K562 (cell line): ENCODE measurements around the gene ALKBH3. TPM values are rescaled to one million over a fixed set of nuclear protein-coding genes. Genes with fewer than 3 reads are reported as not detected.
A peak's percentile ranks its signal among the peaks of the same experiment; 100 is the strongest.

Source experiments
- ATF1 ChIP-seq, 2 experiments: fragments of 450-650 bp in 1 of 2; IDR thresholded peaks; 2 replicates each; pipeline ENCODE4 v1.6.1; 2016; ENCODE audit warnings: missing compliant biosample characterization in 1 of 2, missing genetic modification characterization in 1 of 2
- BRCA1 ChIP-seq, 2 experiments: fragments of 450-650 bp in 1 of 2; sonication (generic) in 1 of 2; formaldehyde crosslinking in 1 of 2; IDR thresholded peaks; 2 replicates each; pipeline versions ENCODE4 v1.5.0 to v1.6.1; 2017 to 2020; ENCODE audit warnings: mild to moderate bottlenecking in 1 of 2, missing genetic modification reagents in 1 of 2
- BRD4 ChIP-seq: fragments of 200-600 bp; sonication (generic); IDR thresholded peaks from 2 replicates; pipeline ENCODE4 v1.6.1; 2017; ENCODE audit warnings: inconsistent platforms
- E2F8 ChIP-seq: fragments of 450-650 bp; IDR thresholded peaks from 2 replicates; pipeline ENCODE4 v1.7.1; 2018; ENCODE audit warnings: mild to moderate bottlenecking, low read depth; ENCODE audit not compliant: partially characterized antibody
- EWSR1 ChIP-seq: fragments of 450-650 bp; IDR thresholded peaks from 2 replicates; pipeline ENCODE4 v1.6.1; 2018; ENCODE audit warnings: borderline replicate concordance, mild to moderate bottlenecking, low read depth, moderate library complexity; ENCODE audit not compliant: partially characterized antibody
- FOXJ3 ChIP-seq: sonication (generic); formaldehyde crosslinking; IDR thresholded peaks from 2 replicates; pipeline ENCODE4 v1.4.0; 2020; ENCODE audit warnings: mild to moderate bottlenecking, missing genetic modification reagents
- KDM4B ChIP-seq, 2 experiments: fragments of 450-650 bp in 1 of 2; sonication (generic) in 1 of 2; IDR thresholded peaks; 2 replicates each; pipeline ENCODE4 v1.6.1; 2016 to 2017; ENCODE audit warnings: borderline replicate concordance in 2 of 2, antibody characterized with exemption in 1 of 2, low read depth in 1 of 2, mild to moderate bottlenecking in 1 of 2
- MNT ChIP-seq, 2 experiments: fragments of 450-650 bp; conservative IDR thresholded peaks; 2 replicates each; pipeline ENCODE4 v1.6.1; 2017; ENCODE audit warnings: mild to moderate bottlenecking in 2 of 2, moderate library complexity in 2 of 2
- MTA3 ChIP-seq: fragments of 450-650 bp; formaldehyde crosslinking; IDR thresholded peaks from 2 replicates; pipeline ENCODE4 v1.6.1; 2017; ENCODE audit warnings: mild to moderate bottlenecking, borderline replicate concordance
- PHB2 ChIP-seq: fragments of 450-650 bp; IDR thresholded peaks from 2 replicates; pipeline ENCODE4 v1.6.1; 2017; ENCODE audit warnings: low read depth
- RBM14 ChIP-seq: fragments of 200-400 bp; formaldehyde crosslinking; IDR thresholded peaks from 2 replicates; pipeline ENCODE4 v1.6.1; 2018; ENCODE audit warnings: low read depth, mild to moderate bottlenecking, low read length, moderate library complexity, borderline replicate concordance; ENCODE audit not compliant: insufficient read depth
- SMAD4 ChIP-seq: fragments of 250-450 bp; sonication (Bioruptor Pico); conservative IDR thresholded peaks from 2 replicates; pipeline ENCODE4 v1.8.0; 2021; ENCODE audit warnings: inconsistent platforms, mild to moderate bottlenecking, moderate library complexity
- TEAD1 ChIP-seq, 2 experiments: fragments of 450-650 bp in 1 of 2; sonication (generic) in 1 of 2; formaldehyde crosslinking; IDR thresholded peaks; 2 replicates each; pipeline versions ENCODE4 v1.4.0 to v1.8.0; 2020 to 2022; ENCODE audit warnings: mild to moderate bottlenecking in 2 of 2, missing genetic modification reagents in 1 of 2
- TFE3 ChIP-seq: fragments of 450-650 bp; formaldehyde crosslinking; IDR thresholded peaks from 2 replicates; pipeline ENCODE4 v1.4.0; 2020; ENCODE audit warnings: mild to moderate bottlenecking, mixed read lengths
- THRA ChIP-seq: fragments of 450-650 bp; IDR thresholded peaks from 2 replicates; pipeline ENCODE4 v1.6.1; 2017; ENCODE audit warnings: mild to moderate bottlenecking, moderate library complexity
- ZBTB34 ChIP-seq: fragments of 250-450 bp; sonication (Bioruptor Pico); IDR thresholded peaks from 2 replicates; pipeline ENCODE4 v1.8.0; 2021; ENCODE audit warnings: mild to moderate bottlenecking, moderate library complexity
- ZNF12 ChIP-seq: sonication (generic); formaldehyde crosslinking; IDR thresholded peaks from 2 replicates; pipeline ENCODE4 v1.4.0; 2020; ENCODE audit warnings: mild to moderate bottlenecking, missing genetic modification reagents
- ZNF133 ChIP-seq: fragments of 250-450 bp; sonication (Bioruptor Pico); IDR thresholded peaks from 2 replicates; pipeline ENCODE4 v1.4.0; 2020; ENCODE audit warnings: mild to moderate bottlenecking
- ZNF253 ChIP-seq: fragments of 250-450 bp; sonication (Bioruptor Pico); conservative IDR thresholded peaks from 2 replicates; pipeline ENCODE4 v1.6.1; 2021; ENCODE audit warnings: mild to moderate bottlenecking
- polyA plus RNA-seq, 8 experiments: library from polyadenylated mRNA; depleted of rRNA in 4 of 8; stranded (reverse) in 5 of 8; unstranded in 3 of 8; fragments of >200 nt; fragmentation: Nextera tagmentation in 2 of 8; fragmentation: Illumina TruSeq in 1 of 8; extraction: Ambion mirVana in 2 of 8; extraction: Trizol in 1 of 8; gene quantifications; 2 replicates each; pipeline versions ENCODE4 v1.2.1 to v1.2.3, GENCODE V29; 2011 to 2014; ENCODE audit warnings: inconsistent platforms in 1 of 8, missing spikeins in 1 of 8
- total RNA-seq, 7 experiments: library from RNA; depleted of rRNA in 6 of 7; stranded (reverse); fragments of >200 nt in 6 of 7; fragmentation: Illumina TruSeq in 2 of 7; extraction: Trizol in 2 of 7; gene quantifications; 2 replicates each; pipeline versions ENCODE4 v1.2.1 to v1.2.3, GENCODE V29; 2011 to 2021; ENCODE audit warnings: low replicate concordance in 1 of 7

ALKBH3 gene
- total and polyA plus RNA-seq, 9 of the 15 experiments (the other 6 are each of a cell fraction or from before 2014, with no cell fraction given) = 16.0 to 49.9 (median 36.5) TPM

GRCh38 chr11:43947003-43947500, 66.4 kb downstream of the ALKBH3 start (continued):
- TF ChIP-seq MNT (conservative IDR thresholded peaks at IDR 0.05) = peak in 1 of 2 experiments; percentile 50; a peak in 2 of 4 replicates
- no peak for TF ChIP-seq BRCA1 (IDR thresholded peaks at IDR 0.05)
- no peak for TF ChIP-seq BRCA1 (CRISPR knock-in tag; IDR thresholded peaks at IDR 0.05)
- TF ChIP-seq TFE3 (CRISPR knock-in tag) = no peak
- 0 out of 2 replicates have a peak, but pooled peaks have one; percentile 36 for TF ChIP-seq MTA3
- TF ChIP-seq BRD4 = no peak
- TF ChIP-seq EWSR1 = no peak
- TF ChIP-seq ATF1 (CRISPR knock-in tag; IDR thresholded peaks at IDR 0.05) = no peak
- TF ChIP-seq ATF1 (tag; IDR thresholded peaks at IDR 0.05) = no peak
- TF ChIP-seq E2F8 = no peak
- no peak for TF ChIP-seq TEAD1 (CRISPR knock-in tag; IDR thresholded peaks at IDR 0.05)
- no peak for TF ChIP-seq KDM4B (IDR thresholded peaks at IDR 0.05; ENCODE audit: borderline replicate concordance in 2 of 2, low read depth in 1 of 2)
- TF ChIP-seq ZNF12 = no peak
- no peak for TF ChIP-seq RBM14
- TF ChIP-seq ZNF133 (CRISPR knock-in tag) = no peak
- TF ChIP-seq PHB2 = no peak
- TF ChIP-seq ZBTB34 (CRISPR knock-in tag) = no peak
- TF ChIP-seq THRA = no peak
- TF ChIP-seq ZNF253 (CRISPR knock-in tag) = no peak
- no peak for TF ChIP-seq FOXJ3 (CRISPR knock-in tag)
- TF ChIP-seq SMAD4 (CRISPR knock-in tag) = no peak
